GM12878 (cell line): ENCODE measurements around the gene CNPPD1. TPM values are rescaled to one million over a fixed set of nuclear protein-coding genes. Genes with fewer than 3 reads are reported as not detected.

Experiments
- NR2F1 ChIP-seq: fragments of 450-650 bp; conservative IDR thresholded peaks from 2 replicates; pipeline ENCODE4 v1.6.1; 2017; ENCODE audit warnings: mild to moderate bottlenecking
- PRDM15 ChIP-seq: fragments of 450-650 bp; formaldehyde crosslinking; IDR thresholded peaks from 2 replicates; pipeline ENCODE4 v1.4.0; 2020; ENCODE audit warnings: mild to moderate bottlenecking, moderate library complexity
- TAF1 ChIP-seq: IDR thresholded peaks from 2 replicates; pipeline ENCODE4 v1.6.1; 2011; ENCODE audit warnings: mild to moderate bottlenecking, low read depth, low read length, borderline replicate concordance
- polyA plus RNA-seq, 11 experiments: library from polyadenylated mRNA; depleted of rRNA in 4 of 11; unstranded in 6 of 11; stranded (reverse) in 5 of 11; fragments of >200 nt; fragmentation: Nextera tagmentation in 4 of 11; fragmentation: Illumina TruSeq in 1 of 11; extraction: Ambion mirVana in 4 of 11; extraction: Trizol in 1 of 11; gene quantifications; 1 replicate in 1 of 11; 2 replicates in 10 of 11; pipeline versions ENCODE4 v1.2.1 to v1.2.3, GENCODE V29; 2011 to 2016; ENCODE audit warnings: inconsistent platforms in 2 of 11, missing spikeins in 2 of 11, low read depth in 1 of 11
- total RNA-seq, 4 experiments: library from RNA; depleted of rRNA in 3 of 4; stranded (reverse); fragments of >200 nt in 3 of 4; fragmentation: Illumina TruSeq in 1 of 4; extraction: Trizol in 1 of 4; gene quantifications; 2 replicates each; pipeline versions ENCODE4 v1.2.1 to v1.2.3, GENCODE V29; 2013 to 2021

Gene CNPPD1
- total and polyA plus RNA-seq, 10 of the 15 experiments (the other 5 are each of a cell fraction or from before 2014, with no cell fraction given): 12.2 to 86.6 (median 43.4) TPM

GRCh38 chr2:219177552-219178376 is 1.0 kb upstream of the CNPPD1 start, which contains the start of gene RETREG2 (continued):
- peak; percentile 92; the same call in 1 of the 2 replicates for TF ChIP-seq PRDM15
- peak; percentile 49; the same call in 1 of the 2 replicates for TF ChIP-seq TAF1
- peak; percentile 79; the same call in 1 of the 2 replicates for TF ChIP-seq NR2F1
